SKM-1 (cell line): ENCODE results near the gene TRIAP1.
"Not testable (repeated sequence)": the region's sequence is repeated elsewhere in the genome, so short reads cannot be mapped to it uniquely, and the experiment has no call there.

ENCODE experiments used
- DNase-seq: peaks from one replicate; lab custom pipeline; 2025; ENCODE audit not compliant: unreplicated experiment; lab: John Stamatoyannopoulos, UW

TRIAP1 gene

GRCh38 chr12:120445911-120446843, at the start of gene TRIAP1, which contains the start of gene GATC:
Gene TRIAP1, minus strand, starts transcription at chr12:120446384. Its CDS starts 12 bp downstream, at chr12:120446372.
Gene GATC, plus strand, starts transcription at chr12:120446444. Its CDS starts 37 bp downstream, at chr12:120446481.
- DNase-seq = peak; percentile 18

- DNase-seq = no peak
Observed at GRCh38 chr12:120495186-120495730, 49.1 kb upstream of the TRIAP1 start.

- DNase-seq = no peak
Observed at GRCh38 chr12:120490833-120491512, 44.8 kb upstream of the TRIAP1 start.

- no peak for DNase-seq
Observed at GRCh38 chr12:120490325-120490724, 44.1 kb upstream of the TRIAP1 start.

- no peak for DNase-seq
Observed at GRCh38 chr12:120489018-120489417, 42.8 kb upstream of the TRIAP1 start.

- DNase-seq = no peak
Observed at GRCh38 chr12:120488057-120488640, 42.0 kb upstream of the TRIAP1 start.

- not testable (repeated sequence) for DNase-seq
Observed at GRCh38 chr12:120487552-120487951, 41.4 kb upstream of the TRIAP1 start.

GRCh38 chr12:120485961-120486881, 40.0 kb upstream of the TRIAP1 start:
- no peak for DNase-seq

- no peak for DNase-seq
Observed at GRCh38 chr12:120483621-120484020, 37.4 kb upstream of the TRIAP1 start.

- no peak for DNase-seq
Observed at GRCh38 chr12:120481022-120481767, 35.0 kb upstream of the TRIAP1 start.

- DNase-seq = no peak
Observed at GRCh38 chr12:120480211-120480610, 34.0 kb upstream of the TRIAP1 start.

GRCh38 chr12:120479458-120479857, 33.3 kb upstream of the TRIAP1 start:
- DNase-seq = no peak

- DNase-seq = no peak
Observed at GRCh38 chr12:120475643-120476042, 29.5 kb upstream of the TRIAP1 start.

- no peak for DNase-seq
Observed at GRCh38 chr12:120474616-120474960, 28.4 kb upstream of the TRIAP1 start.

- no peak for DNase-seq
Observed at GRCh38 chr12:120473807-120474615, 27.8 kb upstream of the TRIAP1 start.

GRCh38 chr12:120472521-120472920, 26.3 kb upstream of the TRIAP1 start:
- no peak for DNase-seq

- DNase-seq = no peak
Observed at GRCh38 chr12:120470150-120470784, 24.1 kb upstream of the TRIAP1 start.

- peak; percentile 61 for DNase-seq
Observed at GRCh38 chr12:120469450-120470149, 23.4 kb upstream of the TRIAP1 start, which contains the start of gene SRSF9. Gene SRSF9, minus strand, starts transcription at chr12:120469748. Its CDS starts 139 bp downstream, at chr12:120469609.
